NCI-H1694 (cell line): ENCODE data around the gene ADGRL2.

ENCODE experiments used
- DNase-seq: peaks from one replicate; lab custom pipeline; 2025; lab: John Stamatoyannopoulos, UW

Gene ADGRL2

GRCh38 chr1:81800695-81801650, at the start of gene ADGRL2:
Gene ADGRL2 (plus strand): TSS chr1:81800934. CDS start chr1:81836985, 36,051 bp downstream.
- DNase-seq: peak; percentile 88

- no peak for DNase-seq
Observed at GRCh38 chr1:81752840-81753239, 47.9 kb upstream of the ADGRL2 start.

GRCh38 chr1:81754424-81754823, 46.3 kb upstream of the ADGRL2 start:
- DNase-seq: no peak

- DNase-seq: no peak
Observed at GRCh38 chr1:81756872-81757271, 43.9 kb upstream of the ADGRL2 start.

- no peak for DNase-seq
Observed at GRCh38 chr1:81757398-81758020, 43.2 kb upstream of the ADGRL2 start.

- no peak for DNase-seq
Observed at GRCh38 chr1:81758181-81758580, 42.6 kb upstream of the ADGRL2 start.

- no peak for DNase-seq
Observed at GRCh38 chr1:81760477-81761097, 40.1 kb upstream of the ADGRL2 start.

GRCh38 chr1:81775510-81775909, 25.2 kb upstream of the ADGRL2 start:
- DNase-seq: no peak

- DNase-seq: no peak
Observed at GRCh38 chr1:81780705-81781454, 19.9 kb upstream of the ADGRL2 start.

GRCh38 chr1:81781749-81782148, 19.0 kb upstream of the ADGRL2 start:
- DNase-seq: no peak

- DNase-seq: no peak
Observed at GRCh38 chr1:81792184-81792583, 8.6 kb upstream of the ADGRL2 start.

- DNase-seq: no peak
Observed at GRCh38 chr1:81797701-81798100, 3.0 kb upstream of the ADGRL2 start.

- no peak for DNase-seq
Observed at GRCh38 chr1:81799939-81800694, 617 bp upstream of the ADGRL2 start.

GRCh38 chr1:81801651-81802456, 1.1 kb downstream of the ADGRL2 start:
- DNase-seq: peak; percentile 18

- DNase-seq: no peak
Observed at GRCh38 chr1:81802457-81802706, 1.6 kb downstream of the ADGRL2 start.

- peak; percentile 53 for DNase-seq
Observed at GRCh38 chr1:81802707-81803430, 2.1 kb downstream of the ADGRL2 start.

- no peak for DNase-seq
Observed at GRCh38 chr1:81803431-81804110, 2.8 kb downstream of the ADGRL2 start.

- DNase-seq: no peak
Observed at GRCh38 chr1:81804312-81804711, 3.6 kb downstream of the ADGRL2 start.
